Right atrium auricular region (tissue), 2 donors: Measurements from ENCODE around the gene CDC42EP5. TPM values are rescaled to one million over a fixed set of nuclear protein-coding genes. Genes with fewer than 3 reads are reported as not detected.

Experiments
- DNase-seq: peaks from one replicate; pipeline ENCODE4 v3.0.0-alpha.2; 2019; ENCODE audit warnings: low spot score
- H3K27ac ChIP-seq, 2 donors: fragments of 200-600 bp; sonication (generic); 1 replicate in 1 of 2; 2 replicates in 1 of 2; pipeline ENCODE4 v1.5.1; 2016 to 2019
- H3K27me3 ChIP-seq, 2 donors: fragments of 200-600 bp; sonication (generic); one replicate each; pipeline versions ENCODE4 v1.5.1 to v1.6.0; 2017 to 2019
- H3K36me3 ChIP-seq: fragments of 200-600 bp; sonication (generic); one replicate; pipeline ENCODE4 v1.5.1; 2016
- H3K4me1 ChIP-seq, 2 donors: fragments of 200-600 bp; sonication (generic); one replicate each; pipeline versions ENCODE4 v1.5.1 to v1.6.0; 2017 to 2019
- H3K4me3 ChIP-seq, 2 donors: fragments of 200-600 bp; sonication (generic); 1 replicate in 1 of 2; 2 replicates in 1 of 2; pipeline ENCODE4 v1.5.1; 2017 to 2019; ENCODE audit warnings: mild to moderate bottlenecking in 1 of 2, moderate library complexity in 1 of 2
- H3K9me3 ChIP-seq, 2 donors: fragments of 200-600 bp; sonication (generic); one replicate each; pipeline ENCODE4 v1.5.1; 2019
- CTCF ChIP-seq, 2 donors: fragments of 200-600 bp; sonication (generic); IDR thresholded peaks; one replicate each; pipeline ENCODE4 v1.5.1; 2019; ENCODE audit warnings: antibody characterized with exemption in 2 of 2
- total RNA-seq, 2 donors: library from RNA; depleted of rRNA; stranded (reverse); fragments of >200 nt; gene quantifications; one replicate each; pipeline ENCODE4 v1.1.0, GENCODE V29; 2016

The CDC42EP5 gene
- total RNA-seq, 2 donors from 2014 or later: 11.4 to 15.2 TPM

- peaks cover 5 to 19% of the 10 kb centered on the region in 2 donors for H3K27me3 ChIP-seq
- H3K27ac ChIP-seq: no peak within 1 kb of the TSS
- no peak for DNase-seq
These were observed 57.7 kb downstream of the CDC42EP5 start, which contains the start of gene TTYH1 for GRCh38 chr19:54415208-54415900. Gene TTYH1, plus strand, starts transcription at chr19:54415464. Its CDS starts 89 bp downstream, at chr19:54415553.

More at GRCh38 chr19:54415208-54415900, 57.7 kb downstream of the CDC42EP5 start, which contains the start of gene TTYH1:
- Histone ChIP-seq H3K36me3 (no peaks in the 10 kb centered on the region), H3K4me3 (peak within 1 kb of the TSS; percentile 26 to 40), H3K4me1 (peaks cover 0 to 34% of the 10 kb centered on the region in 2 donors), H3K9me3 (no peaks in the 10 kb centered on the region)
- TF ChIP-seq CTCF (IDR thresholded peaks at IDR 0.05): peak in 1 of 2 donors; percentile 62

Other genes with a start within 250 kb of the CDC42EP5 start
- gene LILRA6, start 230.5 kb downstream of the CDC42EP5 start, total RNA-seq: 1 to 10 TPM in 1 of 2 donors, not detected in 1; 1.7 TPM
- 10 to 100 TPM in 1 of 2 donors, 1 to 10 TPM in 1; 2.6 to 12.0 TPM for gene LILRB5, start 216.0 kb downstream of the CDC42EP5 start, total RNA-seq
- 1 to 10 TPM; 1.1 to 3.4 TPM for gene LILRB2, start 192.2 kb downstream of the CDC42EP5 start, total RNA-seq
- 1 to 10 TPM in 1 of 2 donors, under 1 TPM in 1; 0.93 to 3.6 TPM for gene LILRA5, start 160.1 kb downstream of the CDC42EP5 start, total RNA-seq
- gene LILRA4, start 134.1 kb downstream of the CDC42EP5 start, total RNA-seq: not detected
- 1 to 10 TPM; 4.2 to 7.8 TPM for gene LAIR1, start 108.4 kb downstream of the CDC42EP5 start, total RNA-seq
- gene TTYH1, start 57.8 kb downstream of the CDC42EP5 start, total RNA-seq: 1 to 10 TPM; 1.7 to 2.7 TPM
- 10 to 100 TPM; 32.1 to 36.4 TPM for gene LENG8, start 24.1 kb downstream of the CDC42EP5 start, total RNA-seq
- 1 to 10 TPM; 2.1 to 4.9 TPM for gene LENG9, start 9.5 kb downstream of the CDC42EP5 start, total RNA-seq
- not detected for gene LAIR2, start 29.5 kb upstream of the CDC42EP5 start, total RNA-seq
- gene LILRA2, start 100.5 kb upstream of the CDC42EP5 start, total RNA-seq: 1 to 10 TPM in 1 of 2 donors, not detected in 1; 1.8 TPM
- under 1 TPM in 1 of 2 donors, not detected in 1; 0.47 TPM for gene LILRA1, start 120.3 kb upstream of the CDC42EP5 start, total RNA-seq
- 1 to 10 TPM in 1 of 2 donors, under 1 TPM in 1; 0.33 to 1.9 TPM for gene LILRB1, start 157.2 kb upstream of the CDC42EP5 start, total RNA-seq
- 1 to 10 TPM; 2.0 to 5.2 TPM for gene LILRB4, start 189.7 kb upstream of the CDC42EP5 start, total RNA-seq